HUES6 (cell line): ENCODE measurements around the gene NUP50.

Source experiments
- H3K27ac ChIP-seq: 2 replicates; pipeline ENCODE4 v1.7.0; 2013; ENCODE audit warnings: low read depth, mild to moderate bottlenecking, low read length, inconsistent platforms
- H3K27me3 ChIP-seq: 2 replicates; pipeline ENCODE4 v1.6.1; 2013; ENCODE audit warnings: low read length; ENCODE audit not compliant: control insufficient read depth, insufficient read depth
- H3K36me3 ChIP-seq: 2 replicates; pipeline ENCODE4 v1.6.1; 2013; ENCODE audit warnings: low read length; ENCODE audit not compliant: control insufficient read depth, insufficient read depth
- H3K4me1 ChIP-seq: 2 replicates; pipeline ENCODE4 v1.6.1; 2013; ENCODE audit warnings: low read length; ENCODE audit not compliant: control insufficient read depth, insufficient read depth
- H3K4me3 ChIP-seq: 2 replicates; pipeline ENCODE4 v1.5.1; 2013; ENCODE audit warnings: low read depth, low read length
- H3K9ac ChIP-seq: one replicate; pipeline ENCODE4 v1.6.1; 2013; ENCODE audit warnings: mild to moderate bottlenecking, low read length
- H3K9me3 ChIP-seq: 2 replicates; pipeline ENCODE4 v1.6.1; 2013; ENCODE audit warnings: low read depth, low read length; ENCODE audit not compliant: control insufficient read depth, insufficient read depth

NUP50 gene

GRCh38 chr22:45196926-45197605 lies 33.3 kb downstream of the NUP50 start:
- H3K36me3 ChIP-seq, result peaks cover 28% of the 10 kb centered on the region
- no peak overlapping the region for H3K27ac ChIP-seq
- peaks cover 44% of the 10 kb centered on the region for H3K4me1 ChIP-seq
- no peaks in the 10 kb centered on the region for H3K9me3 ChIP-seq
- H3K9ac ChIP-seq, result no peak overlapping the region
- H3K4me3 ChIP-seq, result no peak overlapping the region
- H3K27me3 ChIP-seq, result no peaks in the 10 kb centered on the region

- Histone ChIP-seq H3K4me1 (peaks cover 36% of the 10 kb centered on the region), H3K36me3 (peaks cover 36% of the 10 kb centered on the region), H3K4me3 (no peak overlapping the region), H3K9ac (peak overlapping the region; percentile 50), H3K27me3 (no peaks in the 10 kb centered on the region), H3K9me3 (no peaks in the 10 kb centered on the region), H3K27ac (no peak overlapping the region)
Observed at GRCh38 chr22:45197606-45198462, 34.1 kb downstream of the NUP50 start.

- Histone ChIP-seq H3K9ac (peak overlapping the region; percentile 50), H3K4me3 (no peak overlapping the region), H3K27ac (no peak overlapping the region), H3K9me3 (no peaks in the 10 kb centered on the region), H3K36me3 (peaks cover 40% of the 10 kb centered on the region), H3K27me3 (no peaks in the 10 kb centered on the region), H3K4me1 (peaks cover 31% of the 10 kb centered on the region)
Observed at GRCh38 chr22:45198463-45198795, 34.7 kb downstream of the NUP50 start.

- peaks cover 31% of the 10 kb centered on the region for H3K4me1 ChIP-seq
- H3K9ac ChIP-seq, result no peak overlapping the region
- H3K36me3 ChIP-seq, result peaks cover 45% of the 10 kb centered on the region
- H3K9me3 ChIP-seq, result no peaks in the 10 kb centered on the region
- H3K4me3 ChIP-seq, result no peak overlapping the region
- no peak overlapping the region for H3K27ac ChIP-seq
- no peaks in the 10 kb centered on the region for H3K27me3 ChIP-seq
Observed at GRCh38 chr22:45199723-45200122, 36.0 kb downstream of the NUP50 start.

GRCh38 chr22:45200230-45200629 lies 36.5 kb downstream of the NUP50 start:
- H3K9ac ChIP-seq, result no peak overlapping the region

GRCh38 chr22:45200860-45201511 lies 37.3 kb downstream of the NUP50 start:
- Histone ChIP-seq H3K9ac (peak overlapping the region; percentile 0), H3K4me3 (no peak overlapping the region), H3K9me3 (no peaks in the 10 kb centered on the region), H3K27me3 (no peaks in the 10 kb centered on the region), H3K4me1 (peaks cover 31% of the 10 kb centered on the region), H3K27ac (0 out of 2 replicates have a peak overlapping the region, but pooled peaks have one; percentile 3), H3K36me3 (peaks cover 48% of the 10 kb centered on the region)

More at GRCh38 chr22:45200230-45200629, 36.5 kb downstream of the NUP50 start:
- H3K4me1 ChIP-seq, result peaks cover 31% of the 10 kb centered on the region
- peaks cover 49% of the 10 kb centered on the region for H3K36me3 ChIP-seq
- H3K27me3 ChIP-seq, result no peaks in the 10 kb centered on the region
- H3K4me3 ChIP-seq, result no peak overlapping the region
- no peaks in the 10 kb centered on the region for H3K9me3 ChIP-seq
- H3K27ac ChIP-seq, result no peak overlapping the region

- Histone ChIP-seq H3K27ac (no peak overlapping the region), H3K9me3 (no peaks in the 10 kb centered on the region), H3K4me1 (peaks cover 31% of the 10 kb centered on the region), H3K27me3 (no peaks in the 10 kb centered on the region), H3K9ac (no peak overlapping the region), H3K36me3 (peaks cover 42% of the 10 kb centered on the region), H3K4me3 (no peak overlapping the region)
Observed at GRCh38 chr22:45201678-45202332, 38.1 kb downstream of the NUP50 start.

GRCh38 chr22:45202333-45203149 lies 38.8 kb downstream of the NUP50 start:
- Histone ChIP-seq H3K9me3 (no peaks in the 10 kb centered on the region), H3K27ac (no peak overlapping the region), H3K27me3 (no peaks in the 10 kb centered on the region), H3K9ac (no peak overlapping the region), H3K4me3 (no peak overlapping the region), H3K36me3 (peaks cover 38% of the 10 kb centered on the region), H3K4me1 (peaks cover 30% of the 10 kb centered on the region)

GRCh38 chr22:45203150-45203951 lies 39.6 kb downstream of the NUP50 start:
- Histone ChIP-seq H3K27me3 (no peaks in the 10 kb centered on the region), H3K4me3 (no peak overlapping the region), H3K4me1 (peaks cover 22% of the 10 kb centered on the region), H3K9me3 (no peaks in the 10 kb centered on the region), H3K36me3 (peaks cover 38% of the 10 kb centered on the region), H3K9ac (no peak overlapping the region), H3K27ac (no peak overlapping the region)
